K562 (cell line): ENCODE data around the gene DDIT4L. TPM values are rescaled to one million over a fixed set of nuclear protein-coding genes. Genes with fewer than 3 reads are reported as not detected.
"Not testable (repeated sequence)": the region's sequence is repeated elsewhere in the genome, so short reads cannot be mapped to it uniquely, and the experiment has no call there.

Experiments used
- ATAC-seq: fragments of 200-7000 bp; cut with Tn5 transposase; 3 replicates; pipeline ENCODE4 v1.9.1; 2020; ENCODE audit warnings: moderate library complexity
- BruUV-seq: library from RNA; stranded (reverse); fragments of 400-500 nt; replicated peaks from 2 replicates; lab custom pipeline; 2021; lab: Mats Ljungman, UMichigan
- CTCF ChIA-PET: fragments of 300-600 bp; formaldehyde crosslinking; extraction: SDS; loops from one replicate; lab custom pipeline; 2021; ENCODE audit warnings: low intra/inter-chr PET ratio; lab: Yijun Ruan, JAX
- POLR2A ChIA-PET: fragments of 300-600, 350-650 bp; sonication (Branson Sonifier 250); formaldehyde crosslinking; extraction: SDS; loops from one replicate; lab custom pipeline; 2021; ENCODE audit warnings: antibody characterized with exemption, inconsistent platforms; lab: Yijun Ruan, JAX
- DNase-seq, 4 experiments: peaks; one replicate each; pipeline versions ENCODE4 v3.0.0 to v3.0.0-alpha.2; 2011 to 2018; ENCODE audit warnings: low spot score in 3 of 4, mixed read lengths in 3 of 4; ENCODE audit errors: extremely low read depth in 1 of 4
- FAIRE-seq: peaks from 2 replicates; lab custom pipeline; 2011; peaks lifted over from hg19 to GRCh38; lab: Jason Lieb, UNC
- H2AFZ ChIP-seq: 2 replicates; pipeline ENCODE4 v1.6.0; 2011; ENCODE audit warnings: low read depth, low read length, control low read depth, inconsistent platforms
- H3K27ac ChIP-seq: fragments of 200-600 bp; 3 replicates; pipeline ENCODE4 v1.8.0; 2011; ENCODE audit warnings: low read depth, mild to moderate bottlenecking, control low read depth, inconsistent platforms, low read length, moderate library complexity, mixed read lengths; ENCODE audit errors: extremely low read depth
- H3K27me3 ChIP-seq, 2 experiments: fragments of 300-600 bp in 1 of 2; 2 replicates in 1 of 2; 3 replicates in 1 of 2; pipeline versions ENCODE4 v1.6.0 to v1.8.0; 2011; ENCODE audit warnings: inconsistent platforms in 2 of 2, low read length in 2 of 2, mild to moderate bottlenecking in 1 of 2, mixed read lengths in 1 of 2, moderate library complexity in 1 of 2; ENCODE audit not compliant: control insufficient read depth in 2 of 2, insufficient read depth in 2 of 2
- H3K36me3 ChIP-seq: fragments of 300-600 bp; 3 replicates; pipeline ENCODE4 v1.8.0; 2011; ENCODE audit warnings: mild to moderate bottlenecking, low read length, inconsistent platforms; ENCODE audit not compliant: control insufficient read depth, insufficient read depth
- H3K4me1 ChIP-seq, 2 experiments: fragments of 200-600 bp in 1 of 2; replicated peaks in 1 of 2; 2 replicates in 1 of 2; 3 replicates in 1 of 2; pipeline versions ENCODE4 v1.5.1 to v1.8.0; 2011; ENCODE audit warnings: inconsistent platforms in 2 of 2, low read length in 2 of 2, mild to moderate bottlenecking in 1 of 2, mixed read lengths in 1 of 2, moderate library complexity in 1 of 2; ENCODE audit not compliant: control insufficient read depth in 2 of 2, insufficient read depth in 2 of 2
- H3K4me2 ChIP-seq: 2 replicates; pipeline ENCODE4 v1.6.1; 2011; ENCODE audit warnings: low read length, control low read depth, inconsistent platforms, mixed read lengths; ENCODE audit not compliant: insufficient read depth
- H3K4me3 ChIP-seq: fragments of 200-600 bp; sonication (generic), shearing (Covaris generic); 2 replicates; pipeline ENCODE4 v1.5.1; 2016; ENCODE audit warnings: control low read depth, inconsistent platforms
- H3K79me2 ChIP-seq: fragments of 200-600 bp; 3 replicates; pipeline ENCODE4 v1.8.0; 2011; ENCODE audit warnings: low read length, inconsistent platforms; ENCODE audit not compliant: control insufficient read depth, insufficient read depth
- H3K9ac ChIP-seq, 2 experiments: 2 replicates each; pipeline versions ENCODE4 v1.6.0 to v1.6.1; 2011; ENCODE audit warnings: low read depth in 2 of 2, low read length in 2 of 2, control low read depth in 1 of 2, inconsistent platforms in 1 of 2, mild to moderate bottlenecking in 1 of 2, mixed read lengths in 1 of 2; ENCODE audit not compliant: insufficient read depth in 1 of 2
- H3K9me1 ChIP-seq: one replicate; pipeline ENCODE4 v1.6.0; 2011; ENCODE audit warnings: inconsistent platforms, mild to moderate bottlenecking, low read length, moderate library complexity; ENCODE audit not compliant: control insufficient read depth, insufficient read depth
- H3K9me3 ChIP-seq: replicated peaks from 2 replicates; pipeline ENCODE4 v1.5.1; 2011; ENCODE audit warnings: low read depth, low read length, inconsistent platforms; ENCODE audit not compliant: control insufficient read depth, insufficient read depth
- H4K20me1 ChIP-seq: replicated peaks from 2 replicates; pipeline ENCODE4 v1.6.1; 2011; ENCODE audit warnings: low read length, inconsistent platforms, mixed read lengths; ENCODE audit not compliant: control insufficient read depth, insufficient read depth
- BRF1 ChIP-seq: IDR thresholded peaks from 3 replicates; pipeline ENCODE4 v1.6.1; 2011; ENCODE audit warnings: borderline replicate concordance, mild to moderate bottlenecking; ENCODE audit not compliant: insufficient read length; ENCODE audit errors: extremely low read depth
- CBX1 ChIP-seq: sonication (generic); IDR thresholded peaks from 2 replicates; pipeline ENCODE4 v1.6.1; 2016; ENCODE audit warnings: antibody characterized with exemption, low read depth, mild to moderate bottlenecking
- FOXO4 ChIP-seq: fragments of 450-650 bp; formaldehyde crosslinking; IDR thresholded peaks from 2 replicates; pipeline ENCODE4 v1.4.0; 2020; ENCODE audit warnings: mild to moderate bottlenecking, moderate library complexity
- HEY1 ChIP-seq: fragments of 250-450 bp; sonication (Bioruptor Pico); IDR thresholded peaks from 2 replicates; pipeline ENCODE4 v1.5.0; 2020; ENCODE audit warnings: mild to moderate bottlenecking, moderate library complexity, borderline replicate concordance
- KLF16 ChIP-seq: IDR thresholded peaks from 2 replicates; pipeline ENCODE4 v1.6.1; 2016; ENCODE audit warnings: antibody characterized with exemption
- OTX1 ChIP-seq: fragments of 450-650 bp; formaldehyde crosslinking; IDR thresholded peaks from 2 replicates; pipeline ENCODE4 v1.4.0; 2022; ENCODE audit warnings: mild to moderate bottlenecking
- SMAD1 ChIP-seq: fragments of 150-350 bp; IDR thresholded peaks from 2 replicates; pipeline ENCODE4 v1.6.1; 2014; ENCODE audit warnings: low read length, low read depth; ENCODE audit not compliant: partially characterized antibody
- ZNF780A ChIP-seq: fragments of 250-450 bp; sonication (Bioruptor Pico); IDR thresholded peaks from 2 replicates; pipeline ENCODE4 v1.5.0; 2021; ENCODE audit warnings: mild to moderate bottlenecking
- WGBS: fragments of 100-300 bp; shearing (Covaris generic); methylation state at CpG from one replicate; pipeline ENCODE4 v1.1.6; 2016; ENCODE audit warnings: low coverage, mixed read lengths; ENCODE audit not compliant: insufficient coverage; ENCODE audit errors: missing lambda C conversion rate; 5-methylcytosine and 5-hydroxymethylcytosine counted together
- in situ Hi-C: fragments of 300-500 bp; cut with MboI; formaldehyde crosslinking; loops from 4 replicates; pipeline ENCODE4 v1.15.0; 2018; ENCODE audit warnings: inconsistent platforms, mixed read lengths
- intact Hi-C: fragments of 100-400 bp; cut with micrococcal nuclease; formaldehyde crosslinking; loops from 2 replicates; pipeline ENCODE4 v1.14.2; 2022
- polyA plus RNA-seq, 8 experiments: library from polyadenylated mRNA; depleted of rRNA in 4 of 8; stranded (reverse) in 5 of 8; unstranded in 3 of 8; fragments of >200 nt; fragmentation: Nextera tagmentation in 2 of 8; fragmentation: Illumina TruSeq in 1 of 8; extraction: Ambion mirVana in 2 of 8; extraction: Trizol in 1 of 8; gene quantifications; 2 replicates each; pipeline versions ENCODE4 v1.2.1 to v1.2.3, GENCODE V29; 2011 to 2014; ENCODE audit warnings: inconsistent platforms in 1 of 8, missing spikeins in 1 of 8
- total RNA-seq, 7 experiments: library from RNA; depleted of rRNA in 6 of 7; stranded (reverse); fragments of >200 nt in 6 of 7; fragmentation: Illumina TruSeq in 2 of 7; extraction: Trizol in 2 of 7; gene quantifications; 2 replicates each; pipeline versions ENCODE4 v1.2.1 to v1.2.3, GENCODE V29; 2011 to 2021; ENCODE audit warnings: low replicate concordance in 1 of 7
- TF ChIP-seq, protein P1 (sequence below): fragments of 450-650 bp; IDR thresholded peaks from 2 replicates; pipeline ENCODE4 v1.6.1; 2016; ENCODE audit warnings: mild to moderate bottlenecking

DDIT4L gene
- total and polyA plus RNA-seq, 9 of the 15 experiments (the other 6 are each of a cell fraction or from before 2014, with no cell fraction given): not detected

- no peak for ATAC-seq
- Histone ChIP-seq H3K4me1 (no peaks in the 10 kb centered on the region), H3K27me3 (no peaks in the 10 kb centered on the region), H3K79me2 (no peaks in the 10 kb centered on the region), H2AFZ (no peak overlapping the region), H3K27ac (no peak overlapping the region), H3K4me2 (no peak overlapping the region)
- no peak for DNase-seq
- 0% methylated on average over 1 of the region's 1 CpG for WGBS
- in situ Hi-C loops: no loop called here
- TF ChIP-seq BRF1: no peak
- TF ChIP-seq KLF16: no peak
- TF ChIP-seq ZNF780A (CRISPR knock-in tag): no peak
- no peak for TF ChIP-seq CBX1
- TF ChIP-seq SMAD1: no peak
- no peak for TF ChIP-seq FOXO4 (CRISPR knock-in tag)
- TF ChIP-seq, protein P1, sequence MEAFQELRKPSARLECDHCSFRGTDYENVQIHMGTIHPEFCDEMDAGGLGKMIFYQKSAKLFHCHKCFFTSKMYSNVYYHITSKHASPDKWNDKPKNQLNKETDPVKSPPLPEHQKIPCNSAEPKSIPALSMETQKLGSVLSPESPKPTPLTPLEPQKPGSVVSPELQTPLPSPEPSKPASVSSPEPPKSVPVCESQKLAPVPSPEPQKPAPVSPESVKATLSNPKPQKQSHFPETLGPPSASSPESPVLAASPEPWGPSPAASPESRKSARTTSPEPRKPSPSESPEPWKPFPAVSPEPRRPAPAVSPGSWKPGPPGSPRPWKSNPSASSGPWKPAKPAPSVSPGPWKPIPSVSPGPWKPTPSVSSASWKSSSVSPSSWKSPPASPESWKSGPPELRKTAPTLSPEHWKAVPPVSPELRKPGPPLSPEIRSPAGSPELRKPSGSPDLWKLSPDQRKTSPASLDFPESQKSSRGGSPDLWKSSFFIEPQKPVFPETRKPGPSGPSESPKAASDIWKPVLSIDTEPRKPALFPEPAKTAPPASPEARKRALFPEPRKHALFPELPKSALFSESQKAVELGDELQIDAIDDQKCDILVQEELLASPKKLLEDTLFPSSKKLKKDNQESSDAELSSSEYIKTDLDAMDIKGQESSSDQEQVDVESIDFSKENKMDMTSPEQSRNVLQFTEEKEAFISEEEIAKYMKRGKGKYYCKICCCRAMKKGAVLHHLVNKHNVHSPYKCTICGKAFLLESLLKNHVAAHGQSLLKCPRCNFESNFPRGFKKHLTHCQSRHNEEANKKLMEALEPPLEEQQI: no peak
- no peak for TF ChIP-seq OTX1
- TF ChIP-seq HEY1 (CRISPR knock-in tag): no peak
- TF ChIP-seq, all 486 proteins: peak for 0
- H3K36me3 ChIP-seq: no peaks in the 10 kb centered on the region
- ChIA-PET CTCF (no interaction called here), POLR2A (no interaction called here)
- intact Hi-C loops: no loop called here
- H4K20me1 ChIP-seq: no peaks in the 10 kb centered on the region
- no peak for FAIRE-seq
- BruUV-seq: no TSS peak
- no peak overlapping the region for H3K9ac ChIP-seq
- H3K4me3 ChIP-seq: no peak overlapping the region
- no peaks in the 10 kb centered on the region for H3K9me1 ChIP-seq
- H3K9me3 ChIP-seq: no peaks in the 10 kb centered on the region
These were observed 7.8 kb upstream of the DDIT4L start for GRCh38 chr4:100198061-100198460.

DNA sequence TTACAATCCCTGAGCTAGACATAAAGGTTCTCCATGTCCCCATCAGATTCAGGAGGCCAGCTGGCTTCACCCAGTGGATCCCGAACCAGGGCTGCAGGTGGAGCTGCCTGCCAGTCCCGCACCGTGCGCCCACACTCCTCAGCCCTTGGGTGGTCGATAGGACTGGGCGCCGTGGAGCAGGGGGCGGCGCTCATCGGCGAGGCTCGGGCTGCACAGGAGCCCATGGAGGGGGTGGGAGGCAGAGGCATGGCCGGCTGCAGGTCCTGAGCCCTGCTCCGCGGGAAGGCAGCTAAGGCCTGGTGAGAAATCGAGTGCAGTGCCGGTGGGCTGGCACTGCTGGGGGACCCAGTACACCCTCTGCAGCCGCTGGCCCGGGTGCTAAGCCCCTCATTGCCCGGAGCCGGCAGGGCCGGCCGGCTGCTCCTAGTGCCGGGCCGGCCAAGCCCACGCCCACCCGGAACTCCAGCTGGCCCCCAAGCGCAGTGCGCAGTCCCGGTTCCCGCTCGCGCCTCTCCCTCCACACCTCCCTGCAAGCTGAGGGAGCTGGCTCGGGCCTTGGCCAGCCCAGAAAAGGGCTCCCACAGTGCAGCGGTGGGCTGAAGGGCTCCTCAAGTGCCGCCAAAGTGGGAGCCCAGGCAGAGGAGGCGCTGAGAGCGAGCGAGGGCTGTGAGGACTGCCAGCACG, 6.3 kb upstream of the DDIT4L start:
- CTCF ChIA-PET, H3K27me3 ChIP-seq, H3K79me2 ChIP-seq, H3K9me1 ChIP-seq, H3K4me1 ChIP-seq, POLR2A ChIA-PET, H3K36me3 ChIP-seq, H4K20me1 ChIP-seq, H2AFZ ChIP-seq, H3K9me3 ChIP-seq, H3K4me2 ChIP-seq, ATAC-seq, FAIRE-seq, H3K27ac ChIP-seq, in situ Hi-C loops, intact Hi-C loops, BruUV-seq, H3K9ac ChIP-seq, H3K4me3 ChIP-seq, DNase-seq: not testable (repeated sequence)
- 4% methylated on average over 27 of the region's 40 CpGs for WGBS
